HEK293 (cell line): ENCODE data around the gene FLVCR1.

Source experiments
- EGR2 ChIP-seq: fragments of 450-650 bp; formaldehyde crosslinking; IDR thresholded peaks from 2 replicates; pipeline ENCODE4 v1.5.1; 2016; ENCODE audit warnings: low read depth, missing biosample characterization, missing genetic modification characterization
- KLF8 ChIP-seq: fragments of 450-650 bp; formaldehyde crosslinking; IDR thresholded peaks from 2 replicates; pipeline ENCODE4 v1.5.1; 2016; ENCODE audit warnings: missing biosample characterization, missing genetic modification characterization
- MYNN ChIP-seq: fragments of 450-650 bp; formaldehyde crosslinking; IDR thresholded peaks from 2 replicates; pipeline ENCODE4 v1.5.1; 2016; ENCODE audit warnings: missing biosample characterization, missing genetic modification characterization, borderline replicate concordance
- MZF1 ChIP-seq: fragments of 450-650 bp; formaldehyde crosslinking; IDR thresholded peaks from 2 replicates; pipeline ENCODE4 v1.5.1; 2017; ENCODE audit warnings: missing biosample characterization, missing genetic modification characterization, borderline replicate concordance
- PRDM6 ChIP-seq: fragments of 450-650 bp; formaldehyde crosslinking; IDR thresholded peaks from 2 replicates; pipeline ENCODE4 v1.5.1; 2017; ENCODE audit warnings: missing biosample characterization, missing genetic modification characterization
- SETDB1 ChIP-seq: IDR thresholded peaks from one replicate; pipeline ENCODE4 v1.6.1; 2017; ENCODE audit warnings: mild to moderate bottlenecking, low read length, moderate library complexity, mixed read lengths; ENCODE audit not compliant: insufficient read length
- SP3 ChIP-seq: fragments of 450-650 bp; formaldehyde crosslinking; IDR thresholded peaks from 2 replicates; pipeline ENCODE4 v1.5.1; 2016; ENCODE audit warnings: missing biosample characterization, missing genetic modification characterization
- WT1 ChIP-seq: fragments of 450-650 bp; formaldehyde crosslinking; IDR thresholded peaks from 2 replicates; pipeline ENCODE4 v1.5.1; 2016; ENCODE audit warnings: missing biosample characterization, missing genetic modification characterization
- YY2 ChIP-seq: fragments of 450-650 bp; formaldehyde crosslinking; IDR thresholded peaks from 2 replicates; pipeline ENCODE4 v1.5.1; 2016; ENCODE audit warnings: missing biosample characterization, missing genetic modification characterization
- ZNF121 ChIP-seq: fragments of 450-650 bp; formaldehyde crosslinking; IDR thresholded peaks from 2 replicates; pipeline ENCODE4 v1.5.1; 2016; ENCODE audit warnings: missing biosample characterization, missing genetic modification characterization
- ZNF146 ChIP-seq: fragments of 450-650 bp; formaldehyde crosslinking; IDR thresholded peaks from 2 replicates; pipeline ENCODE4 v1.5.1; 2016; ENCODE audit warnings: missing biosample characterization, missing genetic modification characterization
- ZNF211 ChIP-seq: fragments of 450-650 bp; formaldehyde crosslinking; IDR thresholded peaks from 2 replicates; pipeline ENCODE4 v1.5.1; 2016; ENCODE audit warnings: low read depth, missing biosample characterization, missing genetic modification characterization
- ZNF239 ChIP-seq: fragments of 450-650 bp; formaldehyde crosslinking; IDR thresholded peaks from 2 replicates; pipeline ENCODE4 v1.5.1; 2016; ENCODE audit warnings: missing biosample characterization, missing genetic modification characterization
- ZNF24 ChIP-seq: fragments of 450-650 bp; formaldehyde crosslinking; IDR thresholded peaks from 2 replicates; pipeline ENCODE4 v1.5.1; 2016; ENCODE audit warnings: missing biosample characterization, missing genetic modification characterization
- ZNF292 ChIP-seq: fragments of 450-650 bp; formaldehyde crosslinking; IDR thresholded peaks from 2 replicates; pipeline ENCODE4 v1.5.1; 2016; ENCODE audit warnings: low read depth, missing biosample characterization, missing genetic modification characterization, borderline replicate concordance
- ZNF335 ChIP-seq: fragments of 450-650 bp; formaldehyde crosslinking; conservative IDR thresholded peaks from 2 replicates; pipeline ENCODE4 v1.5.1; 2016; ENCODE audit warnings: missing biosample characterization, missing genetic modification characterization
- ZNF433 ChIP-seq: fragments of 450-650 bp; formaldehyde crosslinking; IDR thresholded peaks from 2 replicates; pipeline ENCODE4 v1.5.1; 2016; ENCODE audit warnings: missing biosample characterization, missing genetic modification characterization, low read depth
- ZNF513 ChIP-seq: fragments of 450-650 bp; IDR thresholded peaks from 2 replicates; pipeline ENCODE4 v1.5.1; 2018; ENCODE audit warnings: missing biosample characterization, missing genetic modification characterization
- ZNF530 ChIP-seq: fragments of 450-650 bp; formaldehyde crosslinking; IDR thresholded peaks from 2 replicates; pipeline ENCODE4 v1.5.1; 2016; ENCODE audit warnings: low read depth, missing biosample characterization, missing genetic modification characterization
- ZNF558 ChIP-seq: fragments of 450-650 bp; formaldehyde crosslinking; IDR thresholded peaks from 2 replicates; pipeline ENCODE4 v1.5.1; 2016; ENCODE audit warnings: missing biosample characterization, missing genetic modification characterization
- ZNF660 ChIP-seq: fragments of 450-650 bp; IDR thresholded peaks from 2 replicates; pipeline ENCODE4 v1.5.1; 2018; ENCODE audit warnings: missing biosample characterization, mild to moderate bottlenecking, missing genetic modification characterization
- ZNF670 ChIP-seq: fragments of 450-650 bp; formaldehyde crosslinking; IDR thresholded peaks from 2 replicates; pipeline ENCODE4 v1.5.1; 2016; ENCODE audit warnings: missing biosample characterization, missing genetic modification characterization, low read depth
- ZNF830 ChIP-seq: fragments of 450-650 bp; IDR thresholded peaks from 2 replicates; pipeline ENCODE4 v1.5.0; 2018; ENCODE audit warnings: missing biosample characterization, missing genetic modification characterization, low read depth, mild to moderate bottlenecking, moderate library complexity
- ZNF837 ChIP-seq: fragments of 450-650 bp; formaldehyde crosslinking; IDR thresholded peaks from 2 replicates; pipeline ENCODE4 v1.5.1; 2016; ENCODE audit warnings: missing biosample characterization, missing genetic modification characterization
- TF ChIP-seq, protein P1 (sequence below): fragments of 450-650 bp; formaldehyde crosslinking; IDR thresholded peaks from 2 replicates; pipeline ENCODE4 v1.5.1; 2016; ENCODE audit warnings: missing biosample characterization, missing genetic modification characterization
- TF ChIP-seq, protein P2 (sequence below): fragments of 450-650 bp; formaldehyde crosslinking; IDR thresholded peaks from 2 replicates; pipeline ENCODE4 v1.5.1; 2016; ENCODE audit warnings: missing biosample characterization, missing genetic modification characterization
- TF ChIP-seq, protein P3 (sequence below): IDR thresholded peaks from 2 replicates; pipeline ENCODE4 v1.6.1; 2011; ENCODE audit warnings: mild to moderate bottlenecking, low read depth, low read length, borderline replicate concordance

FLVCR1 gene

DNA sequence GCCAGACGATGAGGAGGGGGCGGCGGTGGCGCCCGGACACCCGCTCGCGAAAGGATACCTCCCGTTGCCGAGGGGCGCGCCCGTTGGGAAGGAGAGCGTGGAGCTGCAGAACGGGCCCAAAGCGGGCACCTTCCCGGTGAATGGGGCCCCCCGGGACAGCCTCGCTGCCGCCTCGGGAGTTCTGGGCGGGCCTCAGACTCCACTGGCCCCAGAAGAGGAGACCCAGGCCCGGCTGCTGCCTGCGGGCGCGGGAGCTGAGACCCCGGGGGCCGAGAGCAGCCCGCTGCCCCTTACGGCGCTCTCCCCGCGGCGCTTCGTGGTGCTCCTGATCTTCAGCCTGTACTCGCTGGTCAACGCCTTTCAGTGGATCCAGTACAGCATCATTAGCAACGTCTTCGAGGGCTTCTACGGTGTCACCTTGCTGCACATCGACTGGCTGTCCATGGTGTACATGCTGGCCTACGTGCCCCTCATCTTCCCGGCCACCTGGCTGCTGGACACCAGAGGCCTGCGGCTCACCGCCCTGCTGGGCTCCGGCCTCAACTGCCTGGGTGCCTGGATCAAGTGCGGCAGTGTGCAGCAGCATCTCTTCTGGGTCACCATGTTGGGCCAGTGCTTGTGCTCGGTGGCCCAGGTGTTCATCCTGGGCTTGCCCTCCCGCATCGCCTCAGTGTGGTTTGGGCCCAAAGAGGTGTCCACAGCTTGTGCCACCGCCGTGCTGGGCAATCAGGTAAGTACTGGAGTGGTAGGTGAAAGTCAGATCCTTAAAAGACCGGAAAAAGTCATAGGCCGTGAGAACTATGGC lies 588 bp downstream of the FLVCR1 start (continued):
- TF ChIP-seq EGR2 (tag by site-specific recombination) (0 out of 2 replicates have a peak, but pooled peaks have one; percentile 3), ZNF530 (tag by site-specific recombination) (no peak), SETDB1 (no peak), ZNF830 (no peak), YY2 (no peak), PRDM6 (no peak), ZNF292 (tag by site-specific recombination) (no peak), MYNN (tag by site-specific recombination) (0 out of 2 replicates have a peak, but pooled peaks have one; percentile 45), KLF8 (tag by site-specific recombination) (peak; percentile 6; the same call in 1 of the 2 replicates), ZNF558 (tag by site-specific recombination) (no peak), ZNF513 (tag by site-specific recombination) (peak; percentile 44; the same call in 1 of the 2 replicates), ZNF660 (tag by site-specific recombination) (no peak), ZNF24 (tag by site-specific recombination) (no peak), ZNF670 (tag by site-specific recombination) (no peak), ZNF121 (tag by site-specific recombination) (peak; percentile 53; the same call in 1 of the 2 replicates), MZF1 (no peak), ZNF239 (no peak), ZNF335 (peak; percentile 98), WT1 (tag by site-specific recombination) (no peak), ZNF837 (tag by site-specific recombination) (no peak), SP3 (no peak), ZNF433 (tag by site-specific recombination) (no peak), ZNF146 (tag by site-specific recombination) (0 out of 2 replicates have a peak, but pooled peaks have one; percentile 17), ZNF211 (tag by site-specific recombination) (no peak)
- TF ChIP-seq, protein P1, sequence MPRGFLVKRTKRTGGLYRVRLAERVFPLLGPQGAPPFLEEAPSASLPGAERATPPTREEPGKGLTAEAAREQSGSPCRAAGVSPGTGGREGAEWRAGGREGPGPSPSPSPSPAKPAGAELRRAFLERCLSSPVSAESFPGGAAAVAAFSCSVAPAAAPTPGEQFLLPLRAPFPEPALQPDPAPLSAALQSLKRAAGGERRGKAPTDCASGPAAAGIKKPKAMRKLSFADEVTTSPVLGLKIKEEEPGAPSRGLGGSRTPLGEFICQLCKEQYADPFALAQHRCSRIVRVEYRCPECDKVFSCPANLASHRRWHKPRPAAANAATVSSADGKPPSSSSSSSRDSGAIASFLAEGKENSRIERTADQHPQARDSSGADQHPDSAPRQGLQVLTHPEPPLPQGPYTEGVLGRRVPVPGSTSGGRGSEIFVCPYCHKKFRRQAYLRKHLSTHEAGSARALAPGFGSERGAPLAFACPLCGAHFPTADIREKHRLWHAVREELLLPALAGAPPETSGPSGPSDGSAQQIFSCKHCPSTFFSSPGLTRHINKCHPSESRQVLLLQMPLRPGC (tag by site-specific recombination): no peak
- TF ChIP-seq, protein P2, sequence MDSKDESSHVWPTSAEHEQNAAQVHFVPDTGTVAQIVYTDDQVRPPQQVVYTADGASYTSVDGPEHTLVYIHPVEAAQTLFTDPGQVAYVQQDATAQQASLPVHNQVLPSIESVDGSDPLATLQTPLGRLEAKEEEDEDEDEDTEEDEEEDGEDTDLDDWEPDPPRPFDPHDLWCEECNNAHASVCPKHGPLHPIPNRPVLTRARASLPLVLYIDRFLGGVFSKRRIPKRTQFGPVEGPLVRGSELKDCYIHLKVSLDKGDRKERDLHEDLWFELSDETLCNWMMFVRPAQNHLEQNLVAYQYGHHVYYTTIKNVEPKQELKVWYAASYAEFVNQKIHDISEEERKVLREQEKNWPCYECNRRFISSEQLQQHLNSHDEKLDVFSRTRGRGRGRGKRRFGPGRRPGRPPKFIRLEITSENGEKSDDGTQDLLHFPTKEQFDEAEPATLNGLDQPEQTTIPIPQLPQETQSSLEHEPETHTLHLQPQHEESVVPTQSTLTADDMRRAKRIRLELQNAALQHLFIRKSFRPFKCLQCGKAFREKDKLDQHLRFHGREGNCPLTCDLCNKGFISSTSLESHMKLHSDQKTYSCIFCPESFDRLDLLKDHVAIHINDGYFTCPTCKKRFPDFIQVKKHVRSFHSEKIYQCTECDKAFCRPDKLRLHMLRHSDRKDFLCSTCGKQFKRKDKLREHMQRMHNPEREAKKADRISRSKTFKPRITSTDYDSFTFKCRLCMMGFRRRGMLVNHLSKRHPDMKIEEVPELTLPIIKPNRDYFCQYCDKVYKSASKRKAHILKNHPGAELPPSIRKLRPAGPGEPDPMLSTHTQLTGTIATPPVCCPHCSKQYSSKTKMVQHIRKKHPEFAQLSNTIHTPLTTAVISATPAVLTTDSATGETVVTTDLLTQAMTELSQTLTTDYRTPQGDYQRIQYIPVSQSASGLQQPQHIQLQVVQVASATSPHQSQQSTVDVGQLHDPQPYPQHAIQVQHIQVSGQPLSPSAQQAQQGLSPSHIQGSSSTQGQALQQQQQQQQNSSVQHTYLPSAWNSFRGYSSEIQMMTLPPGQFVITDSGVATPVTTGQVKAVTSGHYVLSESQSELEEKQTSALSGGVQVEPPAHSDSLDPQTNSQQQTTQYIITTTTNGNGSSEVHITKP (tag by site-specific recombination): no peak
- TF ChIP-seq, protein P3, sequence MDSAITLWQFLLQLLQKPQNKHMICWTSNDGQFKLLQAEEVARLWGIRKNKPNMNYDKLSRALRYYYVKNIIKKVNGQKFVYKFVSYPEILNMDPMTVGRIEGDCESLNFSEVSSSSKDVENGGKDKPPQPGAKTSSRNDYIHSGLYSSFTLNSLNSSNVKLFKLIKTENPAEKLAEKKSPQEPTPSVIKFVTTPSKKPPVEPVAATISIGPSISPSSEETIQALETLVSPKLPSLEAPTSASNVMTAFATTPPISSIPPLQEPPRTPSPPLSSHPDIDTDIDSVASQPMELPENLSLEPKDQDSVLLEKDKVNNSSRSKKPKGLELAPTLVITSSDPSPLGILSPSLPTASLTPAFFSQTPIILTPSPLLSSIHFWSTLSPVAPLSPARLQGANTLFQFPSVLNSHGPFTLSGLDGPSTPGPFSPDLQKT: no peak
